A549 (cell line): ENCODE measurements around the gene OTOG.

Experiments
- CHD2 ChIP-seq: fragments of 150-350 bp; IDR thresholded peaks from 2 replicates; pipeline ENCODE4 v1.6.1; 2014; ENCODE audit warnings: low read length; ENCODE audit not compliant: partially characterized antibody
- CTCF ChIP-seq: fragments of >200 bp; sonication (Bioruptor Twin); formaldehyde crosslinking; IDR thresholded peaks from 3 replicates; pipeline ENCODE4 v1.5.1; 2016
- EP300 ChIP-seq, 2 experiments: fragments of >200 bp; sonication (Bioruptor Twin); formaldehyde crosslinking; IDR thresholded peaks; 2 replicates in 1 of 2; 3 replicates in 1 of 2; pipeline ENCODE4 v1.6.1; 2016 to 2017
- FOXS1 ChIP-seq: fragments of 250-450 bp; sonication (Bioruptor Pico); IDR thresholded peaks from 2 replicates; pipeline ENCODE4 v1.5.0; 2020; ENCODE audit warnings: mild to moderate bottlenecking, moderate library complexity
- NFE2L2 ChIP-seq: fragments of 150-350 bp; conservative IDR thresholded peaks from 2 replicates; pipeline ENCODE4 v1.6.1; 2014; ENCODE audit warnings: low read length
- RAD21 ChIP-seq, 2 experiments: fragments of >200 bp in 1 of 2; sonication (Bioruptor Twin) in 1 of 2; formaldehyde crosslinking in 1 of 2; IDR thresholded peaks in 1 of 2; conservative IDR thresholded peaks in 1 of 2; 2 replicates in 1 of 2; 3 replicates in 1 of 2; pipeline ENCODE4 v1.6.1; 2012 to 2018; ENCODE audit warnings: inconsistent platforms in 1 of 2
- RCOR1 ChIP-seq: fragments of 150-350 bp; IDR thresholded peaks from 2 replicates; pipeline ENCODE4 v1.6.1; 2014; ENCODE audit warnings: antibody characterized with exemption, low read length, low read depth
- USF2 ChIP-seq: fragments of 450-650 bp; IDR thresholded peaks from 2 replicates; pipeline ENCODE4 v1.6.1; 2014; ENCODE audit warnings: antibody characterized with exemption

DNA sequence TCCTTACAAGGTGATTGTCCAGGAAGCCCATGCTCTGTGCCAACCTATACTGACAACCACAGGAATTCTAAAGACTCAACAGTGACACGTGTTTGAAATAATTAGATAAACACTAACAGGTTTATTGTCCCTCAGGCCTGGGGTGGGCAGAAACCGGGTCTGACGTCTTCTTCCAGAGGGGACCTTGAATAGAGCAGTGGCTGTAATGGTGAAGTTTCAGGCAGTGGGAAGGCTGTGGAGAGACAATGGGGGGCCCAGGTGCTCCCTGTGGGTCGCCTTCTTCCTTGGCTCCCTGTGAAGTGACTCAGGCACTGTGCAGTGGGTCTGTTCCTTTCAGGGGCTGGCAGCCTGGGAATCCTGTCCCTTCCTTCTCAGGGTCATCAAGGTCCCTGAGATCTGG, 54.6 kb downstream of the OTOG start:
- TF ChIP-seq USF2 (no peak), FOXS1 (CRISPR knock-in tag) (no peak), RAD21 (conservative IDR thresholded peaks at IDR 0.05 in 1 of 2, IDR thresholded peaks at IDR 0.05 in 1 of 2) (no peak), CTCF (no peak), CHD2 (no peak), RCOR1 (no peak), NFE2L2 (no peak), EP300 (IDR thresholded peaks at IDR 0.05) (no peak)
